CD1c-positive myeloid dendritic cell (primary cell): ENCODE data around the gene CAPZB.
"Not testable (repeated sequence)": the region's sequence is repeated elsewhere in the genome, so short reads cannot be mapped to it uniquely, and the experiment has no call there.

Experiments
- DNase-seq: peaks from one replicate; pipeline ENCODE4 v3.0.0-alpha.2; 2016; ENCODE audit errors: extremely low spot score

Gene CAPZB

DNA sequence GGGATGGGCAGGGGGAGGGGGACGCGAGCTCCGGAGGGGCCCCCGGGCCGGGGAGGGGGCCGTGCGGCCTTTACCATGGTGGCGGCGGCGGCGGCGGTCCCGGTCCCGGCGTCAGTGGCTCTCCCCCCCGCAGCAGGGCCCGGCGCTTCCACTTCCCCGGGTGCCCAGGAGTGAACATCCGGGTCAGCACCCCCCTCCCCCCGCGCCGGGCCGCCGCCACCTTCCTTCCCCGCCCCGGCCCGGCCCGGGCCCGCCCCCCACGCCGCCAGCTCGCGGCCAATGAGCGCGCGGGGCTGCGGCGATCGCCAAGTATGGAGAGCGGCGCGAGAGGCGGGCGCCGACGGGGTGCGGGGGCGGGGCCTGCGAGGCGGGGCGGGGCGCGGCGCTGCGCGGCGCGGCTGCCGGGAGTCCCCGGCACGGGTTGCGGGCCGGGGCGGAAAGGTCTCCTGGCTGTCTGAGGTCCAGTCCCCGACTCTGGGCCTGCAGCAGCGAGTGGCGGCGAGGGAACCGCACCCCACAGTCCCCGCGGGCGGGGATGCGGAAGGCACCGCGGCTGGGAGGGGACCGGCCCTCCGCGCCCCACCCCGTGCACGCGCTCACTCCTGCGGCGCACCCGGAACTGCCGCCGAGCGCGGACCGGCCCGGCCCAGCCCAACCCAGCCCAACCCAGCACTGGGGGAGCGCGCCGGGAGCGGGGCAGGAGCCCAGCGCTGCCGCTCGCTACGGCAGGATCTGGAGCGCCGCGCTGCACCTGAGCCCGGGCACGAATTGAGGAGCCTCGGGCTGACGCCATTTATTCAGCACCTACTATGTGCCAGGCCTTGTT is at the start of gene CAPZB:
Gene CAPZB (minus strand): TSS at position 178 of the 826 bp plus-strand sequence. CDS start 101 bp downstream, at position 77.
- peak; percentile 98 for DNase-seq

GRCh38 chr1:19534281-19534680 is 48.9 kb upstream of the CAPZB start:
- DNase-seq: no peak

GRCh38 chr1:19533626-19534025 is 48.3 kb upstream of the CAPZB start:
- peak; percentile 56 for DNase-seq

DNA sequence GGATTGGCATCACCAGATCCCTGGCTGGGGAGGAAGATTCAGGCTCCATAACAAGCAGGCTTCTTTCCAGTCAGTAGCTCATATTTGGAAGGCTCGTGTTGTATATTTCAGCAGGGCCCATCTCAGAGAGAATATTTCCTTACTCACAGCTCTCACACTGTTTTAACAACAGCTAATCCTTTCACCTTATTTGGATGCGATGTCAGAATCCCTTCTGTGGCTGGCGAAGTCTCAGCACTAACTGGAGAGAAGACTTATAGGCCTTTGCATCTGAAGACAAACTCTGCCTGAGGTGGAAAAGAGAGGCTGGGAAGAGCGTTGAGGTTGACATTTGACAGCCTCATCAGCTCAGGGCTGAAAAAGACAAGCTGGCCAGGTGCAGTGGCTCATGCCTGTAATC is 47.2 kb upstream of the CAPZB start:
- DNase-seq: no peak

DNA sequence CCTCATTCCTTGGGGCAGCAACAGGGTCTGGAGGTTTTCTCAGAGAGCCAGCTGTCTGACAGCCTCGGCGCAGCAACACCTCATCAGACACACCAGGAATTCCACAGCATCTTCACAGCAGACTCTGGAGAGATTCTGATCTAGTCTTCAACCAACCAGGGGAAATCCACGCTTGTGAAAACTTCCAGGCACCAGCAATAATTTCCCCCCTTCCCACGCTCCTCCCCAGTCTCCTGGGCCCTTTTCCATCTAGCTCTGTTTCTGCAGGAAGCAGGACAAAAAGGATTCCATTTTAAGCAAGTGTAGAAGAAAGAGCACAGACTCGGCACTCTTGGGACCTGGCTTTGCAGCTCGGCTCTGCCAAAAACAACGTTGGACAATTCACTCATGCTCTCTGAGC is 44.3 kb upstream of the CAPZB start:
- no peak for DNase-seq

DNA sequence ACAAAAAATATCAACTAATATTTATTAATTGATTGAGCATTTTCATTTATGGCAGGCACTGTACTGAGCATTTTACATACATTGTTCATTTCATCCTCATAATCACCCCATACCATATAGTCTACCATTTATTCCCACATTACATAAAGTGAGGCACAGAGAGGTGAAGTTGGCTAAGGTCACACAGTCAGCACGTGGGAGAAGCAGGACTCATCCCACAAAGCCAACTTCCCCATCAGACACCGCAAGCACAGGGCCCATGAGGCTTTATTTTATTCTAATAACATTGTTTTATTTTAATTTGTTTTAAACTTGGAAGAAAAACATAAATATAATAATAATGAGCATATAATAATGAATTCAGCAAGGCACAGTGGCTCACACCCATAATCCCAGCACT is 43.1 kb upstream of the CAPZB start:
- peak; percentile 38 for DNase-seq

DNA sequence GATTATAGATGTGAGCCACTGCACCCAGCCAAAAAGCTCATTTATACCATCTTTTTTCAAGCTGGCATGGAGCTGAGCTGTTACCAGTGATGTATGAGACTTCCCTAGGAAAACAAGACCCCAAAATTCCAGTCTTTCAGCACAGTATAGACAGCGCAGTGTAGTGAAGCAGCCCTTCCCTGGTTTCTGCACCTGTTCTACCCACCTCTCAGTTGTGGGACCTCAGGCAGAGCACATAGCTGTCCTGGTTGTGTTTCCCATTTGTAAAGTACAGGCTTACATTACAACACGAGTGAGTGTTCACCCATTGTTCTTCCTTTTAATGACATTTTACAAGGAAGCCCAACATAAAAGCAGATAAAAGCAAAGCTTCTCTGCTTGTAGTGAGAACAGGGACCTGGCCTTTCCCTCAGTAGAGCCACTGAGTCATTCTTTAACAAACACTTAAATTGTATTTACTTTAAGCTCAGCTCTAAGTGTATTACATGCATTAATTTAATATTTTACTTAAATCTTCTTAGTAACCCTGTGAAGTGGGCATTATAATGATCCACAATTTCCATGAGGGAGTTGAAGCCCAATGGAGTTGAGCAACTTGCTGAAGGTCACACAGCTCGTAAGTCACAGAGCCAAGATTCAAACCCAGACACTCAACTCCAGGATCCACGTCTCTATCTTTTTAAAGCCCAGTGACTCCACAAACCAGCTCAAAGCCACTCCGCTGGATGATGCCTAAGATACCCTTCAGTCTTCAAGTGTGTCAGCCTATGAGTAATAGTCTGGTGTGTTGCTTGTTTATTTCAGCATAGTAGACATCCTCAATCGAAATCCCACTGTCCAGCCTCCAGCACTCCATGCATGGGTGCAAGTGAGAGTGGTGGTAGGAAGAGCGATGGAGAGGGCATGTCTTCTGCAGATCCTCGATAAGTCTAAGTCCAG is 40.5 kb upstream of the CAPZB start:
- DNase-seq: no peak

GRCh38 chr1:19524791-19525190 is 39.5 kb upstream of the CAPZB start:
- no peak for DNase-seq

GRCh38 chr1:19522570-19522969 is 37.2 kb upstream of the CAPZB start:
- not testable (repeated sequence) for DNase-seq

DNA sequence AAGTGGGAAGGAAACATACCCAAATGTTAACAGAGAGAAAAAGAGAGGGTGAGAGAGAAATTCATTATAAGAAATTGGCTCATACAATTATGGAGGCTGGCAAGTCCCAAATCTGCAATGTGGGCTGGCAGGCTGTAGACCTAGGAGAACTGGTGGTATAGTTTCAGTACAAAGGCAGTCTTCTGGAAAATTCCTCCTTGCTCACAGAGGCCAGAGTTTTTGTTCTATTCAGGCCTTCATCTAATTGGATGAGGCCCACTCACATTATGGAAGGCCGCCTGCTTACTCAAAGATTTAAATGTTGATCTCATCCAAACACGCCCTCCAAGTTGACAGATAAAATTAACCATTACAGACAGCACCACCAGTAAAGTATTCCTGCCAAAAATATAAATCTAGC is 36.1 kb upstream of the CAPZB start:
- no peak for DNase-seq

DNA sequence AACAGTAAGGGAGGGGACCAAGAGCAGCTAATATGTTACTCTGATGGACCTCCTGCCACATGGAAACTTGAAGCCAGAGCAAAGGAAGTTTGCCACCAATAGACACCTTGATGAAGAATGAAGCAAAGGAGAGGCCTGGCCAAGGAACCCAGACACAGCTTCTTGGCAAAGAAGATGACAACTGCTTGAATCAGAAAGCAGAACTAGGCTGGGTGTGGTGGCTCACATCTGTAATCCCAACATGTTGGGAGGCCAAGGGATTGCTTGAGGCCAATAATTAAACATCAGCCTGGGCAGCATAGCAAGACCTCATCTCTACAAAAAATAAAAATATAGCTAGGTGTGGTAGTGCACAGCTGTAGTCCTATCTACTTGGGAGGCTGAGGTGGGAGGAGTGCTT is 31.7 kb upstream of the CAPZB start:
- peak; percentile 48 for DNase-seq

GRCh38 chr1:19515201-19515600 is 29.9 kb upstream of the CAPZB start:
- no peak for DNase-seq

DNA sequence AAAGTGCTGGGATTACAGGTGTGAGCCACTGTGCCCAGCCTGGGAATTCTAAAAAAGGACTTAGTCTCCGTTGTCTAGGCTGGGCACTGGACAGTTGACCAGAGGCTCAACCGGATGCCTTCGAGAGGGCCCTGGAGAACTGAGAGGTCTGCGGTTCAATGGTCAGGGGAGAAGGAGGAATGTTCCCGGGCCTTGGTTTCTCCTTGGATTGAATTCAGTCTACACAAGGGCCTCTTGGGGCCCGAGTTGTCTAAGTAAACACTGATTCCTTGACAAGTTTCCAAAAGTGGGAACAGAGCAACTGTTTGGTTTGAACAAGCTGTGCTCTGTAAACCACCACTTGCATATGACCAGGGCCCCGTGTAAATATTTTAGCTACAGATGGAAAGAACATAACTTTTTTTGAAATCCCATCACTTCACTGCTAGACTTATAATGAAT is 29.1 kb upstream of the CAPZB start:
- no peak for DNase-seq

- DNase-seq: no peak
Measured at GRCh38 chr1:19512545-19512944, 27.2 kb upstream of the CAPZB start.

GRCh38 chr1:19511116-19511515 is 25.8 kb upstream of the CAPZB start:
- peak; percentile 44 for DNase-seq

DNA sequence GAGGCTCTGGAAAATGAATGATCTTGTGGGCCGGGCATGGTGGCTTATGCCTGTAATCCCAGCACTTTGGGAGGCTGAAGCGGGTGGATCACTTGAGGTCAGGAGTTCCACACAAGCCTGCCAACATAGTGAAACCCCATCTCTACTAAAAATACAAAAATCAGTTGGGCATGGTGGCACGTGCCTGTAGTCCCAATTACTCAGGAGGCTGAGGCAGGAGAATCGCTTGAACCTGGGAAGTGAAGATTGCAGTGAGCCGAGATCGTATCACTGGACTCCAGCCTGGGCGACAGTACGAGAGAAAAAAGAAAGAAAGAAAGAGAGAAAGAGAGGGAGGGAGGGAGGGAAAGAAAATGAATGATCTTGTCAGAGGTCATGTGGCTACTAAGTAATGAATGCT is 24.3 kb upstream of the CAPZB start:
- not testable (repeated sequence) for DNase-seq

GRCh38 chr1:19507516-19507915 is 22.2 kb upstream of the CAPZB start:
- DNase-seq: peak; percentile 40

- peak; percentile 89 for DNase-seq
Measured at GRCh38 chr1:19505693-19506457, 20.5 kb upstream of the CAPZB start.

- DNase-seq: peak; percentile 82
Measured at GRCh38 chr1:19504796-19505692, 19.7 kb upstream of the CAPZB start.

- peak; percentile 32 for DNase-seq
Measured at GRCh38 chr1:19502284-19502683, 16.9 kb upstream of the CAPZB start.

DNA sequence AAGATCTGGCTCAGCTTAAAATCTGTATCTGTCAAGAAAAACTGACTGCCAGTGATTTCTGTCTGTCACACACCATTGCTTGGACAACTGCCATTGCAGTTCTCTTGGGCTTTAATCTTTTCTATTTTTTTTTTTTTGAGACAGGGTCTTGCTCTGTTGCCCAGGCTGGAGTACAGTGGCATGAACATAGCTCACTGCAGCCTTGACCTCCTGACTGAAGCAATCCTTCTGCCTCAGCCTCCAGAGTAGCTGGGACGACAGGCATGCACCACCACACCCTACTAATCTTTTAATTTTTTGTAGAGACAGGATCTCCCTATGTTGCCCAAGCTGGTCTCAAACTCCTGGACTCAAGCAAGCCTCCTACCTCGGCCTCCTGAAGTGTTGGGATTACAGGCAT is 14.5 kb upstream of the CAPZB start:
- DNase-seq: not testable (repeated sequence)
